BLaER1 (cell line): ENCODE data around the gene KIF20B.

Source experiments
- H3K27ac ChIP-seq: shearing (Covaris generic); formaldehyde crosslinking; 2 replicates; pipeline ENCODE4 v1.8.1; 2022
- H3K27me3 ChIP-seq: shearing (Covaris generic); formaldehyde crosslinking; 2 replicates; pipeline ENCODE4 v1.8.1; 2022
- H3K36me3 ChIP-seq: shearing (Covaris generic); formaldehyde crosslinking; 2 replicates; pipeline ENCODE4 v1.8.1; 2022
- H3K4me1 ChIP-seq: shearing (Covaris generic); formaldehyde crosslinking; 2 replicates; pipeline ENCODE4 v1.8.1; 2022
- H3K4me2 ChIP-seq: shearing (Covaris generic); formaldehyde crosslinking; 2 replicates; pipeline ENCODE4 v1.8.1; 2022
- H3K4me3 ChIP-seq: shearing (Covaris generic); formaldehyde crosslinking; 2 replicates; pipeline ENCODE4 v1.8.1; 2022
- H3K9ac ChIP-seq: shearing (Covaris generic); formaldehyde crosslinking; 2 replicates; pipeline ENCODE4 v1.8.1; 2022
- H3K9me3 ChIP-seq: shearing (Covaris generic); formaldehyde crosslinking; 2 replicates; pipeline ENCODE4 v1.8.1; 2022
- H4K20me1 ChIP-seq: shearing (Covaris generic); formaldehyde crosslinking; 2 replicates; pipeline ENCODE4 v1.8.1; 2022
- Cebpa-rat ChIP-seq: shearing (Covaris generic); IDR thresholded peaks from 2 replicates; pipeline ENCODE4 v1.8.1; 2022

Gene KIF20B

DNA sequence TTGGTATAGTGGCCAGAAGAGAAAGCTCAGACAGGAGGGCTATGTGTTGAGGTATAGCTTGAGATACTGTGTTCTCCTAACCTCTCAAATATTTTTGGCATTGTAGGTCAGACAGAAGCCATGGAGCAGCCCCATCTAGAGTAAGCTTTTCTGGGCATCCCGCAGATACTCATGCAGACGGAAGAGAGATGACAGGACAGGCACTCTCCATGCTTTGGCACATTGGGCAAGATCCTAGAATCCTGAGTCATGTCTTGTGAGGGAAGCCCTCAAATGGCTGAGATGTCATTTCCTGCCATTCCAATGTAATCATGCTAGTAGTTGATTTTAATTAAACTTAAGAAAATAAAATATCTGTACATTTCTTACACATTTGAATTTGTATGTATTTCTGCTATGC lies 16.8 kb upstream of the KIF20B start:
- no peak overlapping the region for H3K4me2 ChIP-seq
- H3K9me3 ChIP-seq: no peaks in the 10 kb centered on the region
- no peaks in the 10 kb centered on the region for H3K4me1 ChIP-seq
- H3K9ac ChIP-seq: no peak overlapping the region
- H3K4me3 ChIP-seq: no peak overlapping the region
- H3K36me3 ChIP-seq: no peaks in the 10 kb centered on the region
- H4K20me1 ChIP-seq: no peaks in the 10 kb centered on the region
- no peak overlapping the region for H3K27ac ChIP-seq
- H3K27me3 ChIP-seq: no peaks in the 10 kb centered on the region
- no peak for TF ChIP-seq Cebpa-rat

DNA sequence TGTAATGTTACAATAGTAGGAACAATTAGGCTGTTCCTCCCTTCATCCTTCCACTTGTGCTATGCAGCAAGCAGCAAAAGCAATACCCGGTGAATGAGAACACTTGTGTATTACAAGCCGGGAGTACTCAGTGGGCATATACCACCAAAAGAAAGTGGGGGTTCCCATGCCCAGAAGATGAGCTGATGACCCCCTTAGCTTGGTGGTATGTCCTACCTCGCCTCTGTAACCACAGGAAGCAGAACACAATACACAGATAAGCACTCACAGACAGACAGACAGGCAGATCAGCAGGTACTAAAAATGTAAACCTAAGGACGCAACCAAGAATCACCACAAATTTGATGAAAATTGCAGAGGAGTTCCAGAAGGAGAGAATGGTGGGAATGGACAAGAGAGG lies 15.5 kb upstream of the KIF20B start:
- Histone ChIP-seq H3K4me3 (no peak overlapping the region), H3K27ac (no peak overlapping the region), H3K4me2 (no peak overlapping the region), H4K20me1 (no peaks in the 10 kb centered on the region), H3K9me3 (no peaks in the 10 kb centered on the region), H3K27me3 (no peaks in the 10 kb centered on the region), H3K9ac (no peak overlapping the region), H3K4me1 (no peaks in the 10 kb centered on the region), H3K36me3 (no peaks in the 10 kb centered on the region)
- no peak for TF ChIP-seq Cebpa-rat

DNA sequence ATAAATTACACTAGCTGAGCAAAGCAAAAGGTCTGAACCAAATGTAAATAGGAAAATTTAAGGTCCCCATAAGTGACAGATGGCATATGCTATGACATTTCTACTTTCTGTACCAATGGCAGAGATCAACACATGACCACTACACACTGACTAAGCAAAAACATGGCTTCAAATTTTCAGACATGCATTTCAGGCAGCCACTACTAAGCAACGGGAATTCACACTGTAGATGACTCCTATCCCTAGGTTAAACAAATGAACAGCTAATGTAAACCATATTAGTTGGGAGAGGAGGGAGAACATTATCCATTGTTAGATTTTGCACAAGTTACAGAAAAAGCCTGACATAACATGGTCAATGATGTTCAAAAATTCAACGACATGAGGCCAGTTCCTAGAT lies 11.4 kb upstream of the KIF20B start:
- H4K20me1 ChIP-seq: no peaks in the 10 kb centered on the region
- TF ChIP-seq Cebpa-rat: no peak
- no peak overlapping the region for H3K9ac ChIP-seq
- H3K4me1 ChIP-seq: no peaks in the 10 kb centered on the region
- H3K4me3 ChIP-seq: no peak overlapping the region
- no peak overlapping the region for H3K4me2 ChIP-seq
- H3K9me3 ChIP-seq: no peaks in the 10 kb centered on the region
- no peaks in the 10 kb centered on the region for H3K27me3 ChIP-seq
- H3K36me3 ChIP-seq: no peaks in the 10 kb centered on the region
- no peak overlapping the region for H3K27ac ChIP-seq

DNA sequence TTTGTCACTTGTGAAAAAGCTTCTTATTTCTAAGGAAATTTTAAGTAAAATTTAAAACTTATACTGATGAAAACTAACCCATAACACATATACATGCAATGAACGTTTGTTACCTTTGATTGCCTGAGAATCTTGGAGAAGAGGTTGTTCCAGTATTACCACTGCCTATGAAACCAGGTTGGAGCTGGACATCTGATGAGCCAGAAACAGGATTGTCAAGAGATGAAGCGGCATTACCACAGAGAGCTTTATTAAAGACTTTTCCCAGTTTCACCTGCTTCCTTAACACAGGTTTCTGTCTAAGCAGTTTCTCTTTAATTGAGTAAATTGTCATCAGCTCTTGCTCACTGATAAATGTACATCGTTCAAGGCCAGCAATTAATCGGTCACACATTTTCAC lies 9.0 kb upstream of the KIF20B start:
- H3K9me3 ChIP-seq: no peaks in the 10 kb centered on the region
- no peak for TF ChIP-seq Cebpa-rat
- no peak overlapping the region for H3K27ac ChIP-seq
- H3K36me3 ChIP-seq: no peaks in the 10 kb centered on the region
- H3K9ac ChIP-seq: no peak overlapping the region
- no peaks in the 10 kb centered on the region for H3K27me3 ChIP-seq
- H4K20me1 ChIP-seq: no peaks in the 10 kb centered on the region
- no peaks in the 10 kb centered on the region for H3K4me1 ChIP-seq
- H3K4me2 ChIP-seq: no peak overlapping the region
- no peak overlapping the region for H3K4me3 ChIP-seq

DNA sequence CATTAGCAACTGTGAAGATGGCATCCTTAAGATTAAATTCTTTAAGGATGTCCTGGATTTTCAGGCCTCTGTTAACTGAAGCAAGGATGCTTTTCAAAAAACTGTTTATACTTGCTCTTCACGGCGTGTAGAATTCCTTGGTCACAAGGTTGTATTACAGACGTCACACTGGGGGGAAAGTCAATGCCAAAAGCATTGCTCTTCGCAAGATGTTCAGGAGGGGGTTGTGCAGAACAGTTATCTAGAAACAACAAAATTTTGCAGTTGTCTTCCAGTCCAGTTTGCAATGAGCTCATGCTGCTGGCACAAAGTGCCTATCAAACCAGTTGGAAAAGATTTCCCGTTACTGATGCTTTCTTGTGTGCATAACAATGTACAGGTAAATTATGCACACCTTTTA lies 8.2 kb upstream of the KIF20B start:
- no peak for TF ChIP-seq Cebpa-rat
- H3K36me3 ChIP-seq: no peaks in the 10 kb centered on the region
- no peaks in the 10 kb centered on the region for H3K9me3 ChIP-seq
- no peak overlapping the region for H3K4me2 ChIP-seq
- no peaks in the 10 kb centered on the region for H3K4me1 ChIP-seq
- H3K9ac ChIP-seq: no peak overlapping the region
- H3K27ac ChIP-seq: no peak overlapping the region
- no peaks in the 10 kb centered on the region for H4K20me1 ChIP-seq
- H3K27me3 ChIP-seq: no peaks in the 10 kb centered on the region
- H3K4me3 ChIP-seq: no peak overlapping the region

DNA sequence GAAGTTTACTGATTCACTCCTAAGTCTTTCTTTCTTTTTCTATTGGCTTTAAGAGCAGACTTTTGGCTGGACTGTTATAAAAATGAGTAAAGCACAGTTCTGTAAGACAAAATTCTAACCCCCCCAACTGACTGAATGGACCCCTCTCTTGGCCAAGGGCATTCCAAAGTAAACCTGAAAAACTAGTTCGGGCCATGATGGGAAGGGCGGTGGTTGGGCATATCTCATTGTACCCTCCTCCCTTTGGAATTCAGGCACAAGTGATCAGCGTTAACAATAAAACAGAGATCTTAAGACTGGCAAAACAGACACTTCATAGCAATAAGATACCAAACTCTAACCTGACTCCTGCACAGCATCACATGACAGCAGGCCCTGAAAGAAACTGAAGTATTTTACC lies 6.1 kb upstream of the KIF20B start:
- no peak overlapping the region for H3K4me3 ChIP-seq
- no peak overlapping the region for H3K27ac ChIP-seq
- H3K9me3 ChIP-seq: no peaks in the 10 kb centered on the region
- no peaks in the 10 kb centered on the region for H3K36me3 ChIP-seq
- TF ChIP-seq Cebpa-rat: no peak
- H3K9ac ChIP-seq: no peak overlapping the region
- H3K4me2 ChIP-seq: no peak overlapping the region
- H3K27me3 ChIP-seq: no peaks in the 10 kb centered on the region
- H3K4me1 ChIP-seq: peaks cover 2% of the 10 kb centered on the region
- no peaks in the 10 kb centered on the region for H4K20me1 ChIP-seq

DNA sequence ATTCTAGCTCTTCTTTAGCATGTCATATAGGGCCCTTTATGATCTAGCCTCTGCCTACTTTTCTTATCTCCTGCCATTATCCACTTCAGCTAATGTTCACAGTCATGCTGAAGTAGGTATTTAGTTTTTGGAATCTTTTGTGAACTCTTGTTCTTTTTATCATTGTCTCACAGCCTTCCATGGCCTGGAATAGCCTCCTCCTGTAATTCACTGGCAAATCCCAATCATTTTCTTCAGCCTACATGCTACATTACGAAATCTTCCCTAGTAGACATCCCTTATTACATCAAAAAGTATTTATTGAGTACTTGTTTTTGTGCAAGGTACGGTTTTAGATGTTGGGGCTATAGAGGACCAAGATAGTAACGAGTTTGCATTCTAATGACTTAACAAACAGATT lies 3.4 kb upstream of the KIF20B start:
- Histone ChIP-seq H3K4me3 (no peak overlapping the region), H3K27ac (no peak overlapping the region), H3K9me3 (no peaks in the 10 kb centered on the region), H3K9ac (no peak overlapping the region), H3K4me1 (peaks cover 18% of the 10 kb centered on the region), H3K4me2 (no peak overlapping the region), H3K36me3 (no peaks in the 10 kb centered on the region), H3K27me3 (no peaks in the 10 kb centered on the region), H4K20me1 (no peaks in the 10 kb centered on the region)
- TF ChIP-seq Cebpa-rat: no peak

DNA sequence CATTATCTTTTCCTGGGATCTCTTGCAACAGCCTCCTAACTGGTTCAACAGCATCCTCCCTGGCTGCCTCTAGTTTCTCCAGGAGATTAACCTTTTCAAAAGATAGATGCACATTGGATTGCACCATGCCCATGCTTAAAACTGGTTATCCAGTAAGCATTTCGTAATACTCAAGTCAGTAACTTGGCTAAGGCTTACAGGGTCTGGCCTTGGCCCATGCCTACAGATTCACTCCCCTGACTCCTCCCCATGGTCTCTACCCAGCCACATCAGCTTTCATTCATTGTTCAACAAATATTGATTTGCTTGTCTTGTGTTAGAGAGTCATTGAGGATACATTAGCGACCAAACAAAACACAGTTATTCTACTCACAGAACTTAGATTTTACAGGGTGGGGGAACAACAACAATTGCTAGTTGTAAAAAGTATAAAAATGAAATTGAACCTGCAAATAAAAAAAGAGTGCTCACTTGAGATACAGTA lies 1.8 kb upstream of the KIF20B start:
- H3K9me3 ChIP-seq: no peaks in the 10 kb centered on the region
- no peak overlapping the region for H3K4me3 ChIP-seq
- H3K27me3 ChIP-seq: no peaks in the 10 kb centered on the region
- H3K36me3 ChIP-seq: peaks cover 2% of the 10 kb centered on the region; the same call in 1 of the 2 replicates
- H3K9ac ChIP-seq: no peak overlapping the region
- TF ChIP-seq Cebpa-rat: no peak
- H3K27ac ChIP-seq: no peak overlapping the region
- no peak overlapping the region for H3K4me2 ChIP-seq
- peaks cover 29% of the 10 kb centered on the region for H3K4me1 ChIP-seq
- no peaks in the 10 kb centered on the region for H4K20me1 ChIP-seq

DNA sequence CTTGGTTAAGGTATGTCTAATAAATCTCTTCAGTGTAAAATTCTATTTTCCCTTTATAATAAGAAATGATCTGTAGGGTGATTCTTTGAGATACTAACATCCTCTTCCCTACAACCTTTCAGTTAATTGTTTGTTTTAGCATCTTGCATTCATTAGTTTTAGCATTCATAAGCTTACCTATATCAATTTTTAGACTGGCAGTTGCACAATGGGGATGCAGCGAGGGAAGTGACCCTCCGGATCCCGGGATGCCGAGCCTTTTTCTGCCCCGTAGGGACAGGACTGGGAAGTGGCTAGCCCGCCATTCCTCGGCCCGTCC lies 508 bp upstream of the KIF20B start:
- Histone ChIP-seq H3K27ac (peak overlapping the region; percentile 82; the same call in 1 of the 2 replicates), H3K9me3 (no peaks in the 10 kb centered on the region), H3K27me3 (no peaks in the 10 kb centered on the region), H3K4me2 (peak overlapping the region; percentile 93), H3K4me3 (peak overlapping the region; percentile 88), H3K36me3 (peaks cover 14% of the 10 kb centered on the region; the same call in 1 of the 2 replicates), H3K9ac (peak overlapping the region; percentile 86), H4K20me1 (no peaks in the 10 kb centered on the region), H3K4me1 (peaks cover 39% of the 10 kb centered on the region)
- no peak for TF ChIP-seq Cebpa-rat

DNA sequence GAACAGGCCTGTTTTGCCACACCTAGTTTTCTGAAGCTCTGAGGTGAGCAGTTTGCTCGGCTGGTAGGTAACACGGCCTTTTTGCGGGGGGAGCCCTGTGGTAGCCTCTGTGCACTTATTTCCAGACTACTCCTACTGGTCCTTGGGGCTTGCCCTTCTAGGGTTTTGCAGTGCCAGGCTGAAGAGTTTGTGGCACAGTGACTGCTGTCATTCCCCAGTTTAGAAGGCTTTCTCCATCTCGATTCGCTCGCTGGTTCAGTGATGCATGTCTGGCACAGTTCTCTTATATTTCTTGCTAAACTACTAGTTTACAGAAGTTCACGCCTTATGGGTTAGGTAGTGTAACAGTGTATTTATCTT lies 711 bp downstream of the KIF20B start:
- Histone ChIP-seq H3K9ac (peak overlapping the region; percentile 86), H3K4me1 (peaks cover 45% of the 10 kb centered on the region), H4K20me1 (no peaks in the 10 kb centered on the region), H3K9me3 (no peaks in the 10 kb centered on the region), H3K27ac (peak overlapping the region; percentile 82), H3K36me3 (peaks cover 18% of the 10 kb centered on the region; the same call in 1 of the 2 replicates), H3K4me2 (peak overlapping the region; percentile 93), H3K4me3 (peak overlapping the region; percentile 88), H3K27me3 (no peaks in the 10 kb centered on the region)
- TF ChIP-seq Cebpa-rat: no peak

DNA sequence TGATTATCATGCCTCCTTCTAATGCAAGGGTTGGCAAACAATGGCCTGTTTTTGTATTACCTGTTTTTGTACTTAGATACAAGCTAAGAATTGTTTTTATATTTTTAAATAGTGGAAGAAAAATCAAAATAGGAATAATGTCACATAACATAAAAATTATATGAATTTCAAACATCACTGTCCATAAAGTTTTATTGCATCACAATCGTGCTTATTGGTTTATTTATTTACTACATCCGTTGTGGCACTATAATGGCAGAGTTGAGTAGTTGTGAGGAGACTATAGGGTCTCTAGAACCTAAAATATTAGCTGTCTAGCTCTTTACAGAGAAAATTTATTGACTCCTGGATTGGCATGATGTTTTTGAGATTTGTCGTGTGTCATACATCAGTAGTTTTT lies 4.1 kb downstream of the KIF20B start:
- Histone ChIP-seq H3K9ac (no peak overlapping the region), H3K9me3 (no peaks in the 10 kb centered on the region), H4K20me1 (peaks cover 4% of the 10 kb centered on the region; the same call in 1 of the 2 replicates), H3K4me3 (no peak overlapping the region), H3K4me1 (peaks cover 42% of the 10 kb centered on the region), H3K36me3 (peaks cover 32% of the 10 kb centered on the region; the same call in 1 of the 2 replicates), H3K27ac (no peak overlapping the region), H3K4me2 (peak overlapping the region; percentile 13), H3K27me3 (no peaks in the 10 kb centered on the region)
- TF ChIP-seq Cebpa-rat: no peak
